IMR-90 (cell line): Measurements from ENCODE around the gene POLRMT. TPM values are rescaled to one million over a fixed set of nuclear protein-coding genes. Genes with fewer than 3 reads are reported as not detected.

Experiments
- ATAC-seq: fragments of 200-7000 bp; cut with Tn5 transposase; 2 replicates; pipeline ENCODE4 v1.9.1; 2020; ENCODE audit warnings: low read depth, mild to moderate bottlenecking, moderate library complexity
- BruUV-seq: library from RNA; stranded (reverse); fragments of 400-500 nt; replicated peaks from 2 replicates; lab custom pipeline; 2021; lab: Mats Ljungman, UMichigan
- CTCF ChIA-PET: fragments of 300-600 bp; formaldehyde crosslinking; extraction: SDS; loops from one replicate; lab custom pipeline; 2021; ENCODE audit warnings: antibody characterized with exemption; lab: Yijun Ruan, JAX
- POLR2A ChIA-PET: fragments of 300-600 bp; sonication (Branson Sonifier 250); formaldehyde crosslinking; loops from one replicate; lab custom pipeline; 2022; ENCODE audit warnings: antibody characterized with exemption; ENCODE audit not compliant: unreplicated experiment; lab: Charles Lee
- DNase-seq: peaks from one replicate; pipeline ENCODE4 v3.0.0; 2013
- H2AFZ ChIP-seq: replicated peaks from 2 replicates; pipeline ENCODE3; 2013; ENCODE audit warnings: low read length, mild to moderate bottlenecking; ENCODE audit not compliant: poor library complexity
- H2AK5ac ChIP-seq: 2 replicates; pipeline ENCODE4 v1.6.1; 2013; ENCODE audit warnings: low read depth, low read length, inconsistent platforms
- H2AK9ac ChIP-seq: replicated peaks from 2 replicates; pipeline ENCODE3; 2013; ENCODE audit warnings: mild to moderate bottlenecking, low read depth, low read length, moderate library complexity; ENCODE audit not compliant: poor library complexity
- H2BK120ac ChIP-seq: 2 replicates; pipeline ENCODE4 v1.6.1; 2013; ENCODE audit warnings: low read depth, low read length, inconsistent platforms
- H2BK15ac ChIP-seq: 3 replicates; pipeline ENCODE4 v1.6.1; 2013; ENCODE audit warnings: low read depth, low read length, inconsistent platforms
- H2BK20ac ChIP-seq: 2 replicates; pipeline ENCODE4 v1.6.1; 2013; ENCODE audit warnings: low read depth, mild to moderate bottlenecking, inconsistent platforms, low read length, moderate library complexity
- H2BK5ac ChIP-seq: 2 replicates; pipeline ENCODE4 v1.6.1; 2013; ENCODE audit warnings: mild to moderate bottlenecking, low read depth, low read length, inconsistent platforms; ENCODE audit not compliant: poor library complexity, severe bottlenecking
- H3K14ac ChIP-seq: replicated peaks from 2 replicates; pipeline ENCODE4 v1.6.1; 2013; ENCODE audit warnings: low read depth, low read length, inconsistent platforms
- H3K18ac ChIP-seq: 2 replicates; pipeline ENCODE4 v1.6.1; 2013; ENCODE audit warnings: low read depth, low read length, control low read depth
- H3K23ac ChIP-seq: 2 replicates; pipeline ENCODE4 v1.6.1; 2013; ENCODE audit warnings: low read depth, low read length, inconsistent platforms
- H3K27ac ChIP-seq: 2 replicates; pipeline ENCODE4 v1.5.1; 2013; ENCODE audit warnings: mild to moderate bottlenecking, control low read depth, low read length; ENCODE audit not compliant: insufficient read depth
- H3K27me3 ChIP-seq: 2 replicates; pipeline ENCODE4 v1.6.1; 2013; ENCODE audit warnings: low read length; ENCODE audit not compliant: control insufficient read depth, insufficient read depth
- H3K36me3 ChIP-seq: 2 replicates; pipeline ENCODE4 v1.6.1; 2013; ENCODE audit warnings: low read length, mixed read lengths; ENCODE audit not compliant: control insufficient read depth, insufficient read depth
- H3K4ac ChIP-seq: 2 replicates; pipeline ENCODE4 v1.6.1; 2013; ENCODE audit warnings: low read depth, low read length, inconsistent platforms
- H3K4me1 ChIP-seq: 2 replicates; pipeline ENCODE4 v1.6.1; 2013; ENCODE audit warnings: low read length, mixed read lengths; ENCODE audit not compliant: control insufficient read depth, insufficient read depth
- H3K4me2 ChIP-seq: 2 replicates; pipeline ENCODE4 v1.6.1; 2013; ENCODE audit warnings: low read depth, mild to moderate bottlenecking, control low read depth, low read length, moderate library complexity
- H3K4me3 ChIP-seq: 2 replicates; pipeline ENCODE4 v1.5.1; 2013; ENCODE audit warnings: low read depth, mild to moderate bottlenecking, control low read depth, low read length, moderate library complexity; ENCODE audit not compliant: insufficient read depth
- H3K56ac ChIP-seq: 2 replicates; pipeline ENCODE4 v1.6.1; 2013; ENCODE audit warnings: low read length, inconsistent platforms; ENCODE audit not compliant: insufficient read depth; ENCODE audit errors: extremely low read depth
- H3K79me1 ChIP-seq, 2 experiments: 2 replicates each; pipeline ENCODE4 v1.6.1; 2013; ENCODE audit warnings: low read length in 2 of 2, inconsistent platforms in 1 of 2, low read depth in 1 of 2
- H3K9ac ChIP-seq: 2 replicates; pipeline ENCODE4 v1.6.1; 2013; ENCODE audit warnings: low read depth, low read length, control low read depth
- H3K9me1 ChIP-seq: 2 replicates; pipeline ENCODE4 v1.6.1; 2013; ENCODE audit warnings: low read length, inconsistent platforms; ENCODE audit not compliant: insufficient read depth
- H3K9me3 ChIP-seq: 2 replicates; pipeline ENCODE4 v1.6.1; 2013; ENCODE audit warnings: low read length; ENCODE audit not compliant: control insufficient read depth, insufficient read depth
- H4K20me1 ChIP-seq: 2 replicates; pipeline ENCODE4 v1.6.1; 2013; ENCODE audit warnings: low read length, inconsistent platforms; ENCODE audit not compliant: insufficient read depth
- H4K5ac ChIP-seq: 2 replicates; pipeline ENCODE4 v1.6.1; 2013; ENCODE audit warnings: mild to moderate bottlenecking, low read depth, low read length, control low read depth
- H4K8ac ChIP-seq, 2 experiments: 2 replicates each; pipeline ENCODE4 v1.6.1; 2013; ENCODE audit warnings: low read depth in 2 of 2, low read length in 2 of 2, control low read depth in 1 of 2, inconsistent platforms in 1 of 2
- H4K91ac ChIP-seq: 2 replicates; pipeline ENCODE4 v1.6.1; 2013; ENCODE audit warnings: low read depth, low read length, inconsistent platforms; ENCODE audit not compliant: insufficient read depth
- FOS ChIP-seq: fragments of 150-350 bp; IDR thresholded peaks from 2 replicates; pipeline ENCODE4 v1.6.1; 2016; ENCODE audit warnings: low read depth, low read length
- MAFK ChIP-seq: IDR thresholded peaks from 2 replicates; pipeline ENCODE4 v1.6.1; 2012; ENCODE audit warnings: low read depth, low read length, improper control_type of control experiment
- MAZ ChIP-seq: IDR thresholded peaks from 2 replicates; pipeline ENCODE4 v1.6.1; 2012; ENCODE audit warnings: low read depth, mild to moderate bottlenecking, low read length, improper control_type of control experiment, moderate library complexity, borderline replicate concordance
- POLR2A ChIP-seq: IDR thresholded peaks from 2 replicates; pipeline ENCODE4 v1.6.1; 2012; ENCODE audit warnings: mild to moderate bottlenecking, low read depth, low read length
- RAD21 ChIP-seq: IDR thresholded peaks from 2 replicates; pipeline ENCODE4 v1.6.1; 2012; ENCODE audit warnings: low read length, improper control_type of control experiment
- RFX5 ChIP-seq: IDR thresholded peaks from 2 replicates; pipeline ENCODE4 v1.8.0; 2012; ENCODE audit warnings: low read depth, mild to moderate bottlenecking, low read length, moderate library complexity
- SMC3 ChIP-seq: fragments of 150-350 bp; IDR thresholded peaks from 2 replicates; pipeline ENCODE4 v1.6.1; 2016; ENCODE audit warnings: low read depth, mild to moderate bottlenecking, antibody characterized with exemption, low read length, moderate library complexity
- WGBS, 2 experiments: methylation state at CpG; one replicate each; pipeline versions ENCODE4 v1.1.5 to v1.1.7; 2013; ENCODE audit warnings: missing lambda C conversion rate in 2 of 2; ENCODE audit not compliant: insufficient read length in 1 of 2; ENCODE audit errors: extremely low coverage in 2 of 2; 5-methylcytosine and 5-hydroxymethylcytosine counted together
- dilution Hi-C: fragments of 300-500 bp; cut with HindIII; formaldehyde crosslinking; loops from one replicate; pipeline ENCODE4 v1.14.3; 2018; ENCODE audit warnings: low sequenced_read_pairs; ENCODE audit not compliant: unreplicated experiment
- in situ Hi-C: fragments of 300-500 bp; cut with MboI; formaldehyde crosslinking; loops from 3 replicates; pipeline ENCODE4 v1.14.3; 2019; ENCODE audit warnings: low sequenced_read_pairs, inconsistent platforms, mixed read lengths
- intact Hi-C: fragments of 100-400 bp; cut with micrococcal nuclease; formaldehyde crosslinking; loops from 2 replicates; pipeline ENCODE4 v1.10.0; 2022
- polyA plus RNA-seq, 3 experiments: library from polyadenylated mRNA; depleted of rRNA; stranded (reverse); fragments of >200 nt; gene quantifications; 2 replicates each; pipeline ENCODE4 v1.2.3, GENCODE V29; 2012; ENCODE audit warnings: low replicate concordance in 1 of 3
- total RNA-seq: library from RNA; depleted of rRNA; stranded (reverse); fragments of >200 nt; gene quantifications from 2 replicates; pipeline ENCODE4 v1.2.3, GENCODE V29; 2012
- TF ChIP-seq, protein P1 (sequence below): fragments of 150-350 bp; IDR thresholded peaks from 2 replicates; pipeline ENCODE4 v1.6.1; 2016; ENCODE audit warnings: low read depth, mild to moderate bottlenecking, low read length, moderate library complexity, borderline replicate concordance

Gene POLRMT
- total and polyA plus RNA-seq, 2 of the 4 experiments (the other 2 are of a cell fraction): 9.9 to 29.6 TPM

DNA sequence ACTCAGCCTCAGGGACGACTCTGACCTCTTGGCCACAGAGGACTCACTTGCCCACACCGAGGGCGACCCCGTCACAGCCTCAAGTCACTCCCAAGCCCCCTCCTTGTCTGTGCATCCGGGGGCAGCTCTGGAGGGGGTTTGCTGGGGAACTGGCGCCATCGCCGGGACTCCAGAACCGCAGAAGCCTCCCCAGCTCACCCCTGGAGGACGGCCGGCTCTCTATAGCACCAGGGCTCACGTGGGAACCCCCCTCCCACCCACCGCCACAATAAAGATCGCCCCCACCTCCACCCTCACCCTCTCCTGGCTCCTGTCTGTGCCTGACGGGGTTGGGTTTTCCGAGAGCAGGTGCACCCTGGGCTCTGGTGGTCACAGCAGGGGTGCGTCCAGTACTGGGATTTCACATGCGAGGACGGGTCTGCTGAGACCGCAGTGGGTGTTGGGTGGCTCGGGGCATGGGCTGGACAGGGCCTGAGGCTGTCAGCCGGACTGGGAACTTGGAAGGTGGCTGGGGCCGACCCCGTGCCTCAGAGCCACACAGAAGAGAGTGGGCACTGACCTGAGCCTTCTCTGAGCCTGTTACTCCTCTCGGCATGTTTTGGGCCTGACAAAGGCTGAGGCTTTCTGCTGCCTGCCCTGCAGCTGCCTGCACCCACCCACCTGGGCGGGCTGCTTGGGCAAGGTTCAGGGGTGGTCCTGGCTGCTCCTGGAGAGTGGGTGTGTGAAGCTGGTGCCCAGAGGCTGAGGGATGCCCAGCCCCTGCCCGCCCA lies 50.0 kb downstream of the POLRMT start:
- H3K79me1 ChIP-seq: peaks cover 0 to 22% of the 10 kb centered on the region in 2 experiments; a peak in 1 of 4 replicates
- DNase-seq (no peak), ATAC-seq (no peak)
- H3K4ac ChIP-seq: no peak overlapping the region
- H3K9me1 ChIP-seq: no peaks in the 10 kb centered on the region
- H2BK120ac ChIP-seq: no peak overlapping the region
- TF ChIP-seq FOS (no peak), SMC3 (no peak), POLR2A (no peak), RFX5 (no peak), MAZ (no peak), RAD21 (no peak), MAFK (no peak)
- TF ChIP-seq, protein P1, sequence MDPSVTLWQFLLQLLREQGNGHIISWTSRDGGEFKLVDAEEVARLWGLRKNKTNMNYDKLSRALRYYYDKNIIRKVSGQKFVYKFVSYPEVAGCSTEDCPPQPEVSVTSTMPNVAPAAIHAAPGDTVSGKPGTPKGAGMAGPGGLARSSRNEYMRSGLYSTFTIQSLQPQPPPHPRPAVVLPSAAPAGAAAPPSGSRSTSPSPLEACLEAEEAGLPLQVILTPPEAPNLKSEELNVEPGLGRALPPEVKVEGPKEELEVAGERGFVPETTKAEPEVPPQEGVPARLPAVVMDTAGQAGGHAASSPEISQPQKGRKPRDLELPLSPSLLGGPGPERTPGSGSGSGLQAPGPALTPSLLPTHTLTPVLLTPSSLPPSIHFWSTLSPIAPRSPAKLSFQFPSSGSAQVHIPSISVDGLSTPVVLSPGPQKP: no peak
- no peak overlapping the region for H3K4me3 ChIP-seq
- H2AK5ac ChIP-seq: no peak overlapping the region; the same call in 1 of the 2 replicates
- ChIA-PET POLR2A (no interaction called here), CTCF (interaction anchor here (0.6 kb wide), 1 partner anchor 17 kb away, joined by 4 read pairs; no protein-coding TSS in a partner anchor)
- no peak overlapping the region for H2BK20ac ChIP-seq
- peak overlapping the region; percentile 55 for H2AK9ac ChIP-seq
- H2BK15ac ChIP-seq: no peak overlapping the region
- no peak overlapping the region for H4K8ac ChIP-seq
- peaks cover 26% of the 10 kb centered on the region; the same call in 1 of the 2 replicates for H3K36me3 ChIP-seq
- H3K27ac ChIP-seq: no peak overlapping the region
- peaks cover 5% of the 10 kb centered on the region for H3K4me1 ChIP-seq
- no peak overlapping the region for H3K18ac ChIP-seq
- no peak overlapping the region for H3K4me2 ChIP-seq
- H4K20me1 ChIP-seq: peaks cover 54% of the 10 kb centered on the region
- dilution Hi-C loops: no loop called here
- no peak overlapping the region for H2BK5ac ChIP-seq
- no peak overlapping the region for H3K14ac ChIP-seq
- H4K5ac ChIP-seq: no peak overlapping the region
- intact Hi-C loops: no loop called here
- H3K9me3 ChIP-seq: no peaks in the 10 kb centered on the region
- no peak overlapping the region for H4K91ac ChIP-seq
- H2AFZ ChIP-seq: no peak overlapping the region
- 88% methylated on average over 10 of the region's 27 CpGs; no CpG with 5 or more reads in 1 of the 2 experiments for WGBS, 2 experiments
- in situ Hi-C loops: no loop called here
- no peak overlapping the region for H3K9ac ChIP-seq
- BruUV-seq: no TSS peak
- no peak overlapping the region for H3K56ac ChIP-seq
- no peaks in the 10 kb centered on the region; the same call in 1 of the 2 replicates for H3K27me3 ChIP-seq
- no peak overlapping the region for H3K23ac ChIP-seq
